NCI-H226 (cell line): ENCODE results near the gene ZBTB47.

ENCODE experiments used
- DNase-seq: peaks from one replicate; pipeline ENCODE4 v3.0.0-alpha.2; 2015

The ZBTB47 gene

GRCh38 chr3:42666577-42666998 is 13.1 kb downstream of the ZBTB47 start:
- no peak for DNase-seq

GRCh38 chr3:42667096-42667522 is 13.6 kb downstream of the ZBTB47 start:
- DNase-seq: no peak

- peak; percentile 29 for DNase-seq
Observed at GRCh38 chr3:42667523-42668412, 14.3 kb downstream of the ZBTB47 start.

GRCh38 chr3:42668413-42668760 is 14.9 kb downstream of the ZBTB47 start:
- DNase-seq: no peak

GRCh38 chr3:42668793-42669217 is 15.3 kb downstream of the ZBTB47 start:
- DNase-seq: peak; percentile 29

GRCh38 chr3:42670051-42670576 is 16.6 kb downstream of the ZBTB47 start:
- no peak for DNase-seq

GRCh38 chr3:42670670-42671069 is 17.2 kb downstream of the ZBTB47 start:
- no peak for DNase-seq

DNA sequence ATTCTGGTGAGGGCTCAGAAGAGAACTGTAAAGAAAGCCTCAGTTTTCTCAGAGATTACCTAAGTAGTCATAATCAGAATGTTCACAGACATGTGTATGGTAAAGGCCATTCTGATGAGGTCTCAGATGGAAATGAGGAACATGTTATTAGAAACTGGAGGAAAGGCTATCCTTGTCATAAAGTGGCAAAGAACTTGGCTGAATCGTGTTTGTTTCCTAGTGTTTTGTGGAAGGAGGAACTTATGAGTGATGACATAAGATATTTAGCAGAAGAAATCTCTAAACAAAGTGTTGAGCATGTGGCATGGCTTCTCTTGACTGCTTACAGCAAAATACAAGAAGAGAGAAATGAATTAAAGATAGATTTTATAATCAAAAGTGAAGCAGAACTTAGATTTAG is 19.0 kb downstream of the ZBTB47 start:
- DNase-seq: no peak

- no peak for DNase-seq
Observed at GRCh38 chr3:42673082-42673481, 19.6 kb downstream of the ZBTB47 start.

GRCh38 chr3:42674146-42674545 is 20.6 kb downstream of the ZBTB47 start:
- DNase-seq: no peak

GRCh38 chr3:42675909-42676308 is 22.4 kb downstream of the ZBTB47 start:
- DNase-seq: no peak

DNA sequence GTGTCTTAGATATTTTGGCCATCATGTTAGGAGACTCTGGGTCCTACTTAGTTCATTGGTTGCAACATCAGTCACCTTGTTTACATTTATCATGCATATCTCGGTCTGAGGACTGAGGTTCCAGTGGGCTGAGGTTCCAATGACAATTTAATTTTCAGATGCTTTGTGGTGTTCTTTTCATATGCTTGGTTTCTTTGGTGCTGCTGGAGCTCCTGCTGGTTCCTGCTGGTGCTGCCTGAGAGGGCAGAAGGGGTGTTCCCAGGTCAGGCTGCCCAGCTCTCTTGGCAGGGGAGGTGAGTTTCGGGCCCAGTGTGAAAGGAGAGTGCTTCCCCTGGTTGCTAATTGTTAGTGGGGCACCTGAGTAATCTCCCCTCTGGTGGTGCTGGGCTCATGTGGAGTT is 24.9 kb downstream of the ZBTB47 start:
- DNase-seq: no peak

DNA sequence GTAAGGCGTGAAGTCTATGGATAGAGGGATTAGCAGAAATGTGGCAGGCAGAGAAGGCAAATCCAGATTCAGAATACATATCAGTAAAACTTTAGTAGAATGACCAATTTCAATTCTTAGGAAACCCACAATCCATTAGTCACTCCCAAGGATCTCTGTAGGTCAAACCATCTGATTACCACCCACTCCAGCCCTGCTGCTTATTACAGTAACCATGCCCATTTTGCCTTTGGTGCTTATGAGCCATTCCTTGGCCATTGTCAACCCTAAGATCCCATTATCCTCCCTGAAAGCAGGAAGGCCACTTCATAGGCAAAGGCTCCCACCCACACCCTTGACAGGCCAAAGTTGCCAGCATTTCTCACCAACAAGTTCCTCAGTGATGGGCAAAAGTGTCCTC is 26.8 kb downstream of the ZBTB47 start:
- DNase-seq: peak; percentile 27

- no peak for DNase-seq
Observed at GRCh38 chr3:42680806-42681205, 27.3 kb downstream of the ZBTB47 start.

GRCh38 chr3:42681361-42682038 is 28.0 kb downstream of the ZBTB47 start:
- DNase-seq: no peak

DNA sequence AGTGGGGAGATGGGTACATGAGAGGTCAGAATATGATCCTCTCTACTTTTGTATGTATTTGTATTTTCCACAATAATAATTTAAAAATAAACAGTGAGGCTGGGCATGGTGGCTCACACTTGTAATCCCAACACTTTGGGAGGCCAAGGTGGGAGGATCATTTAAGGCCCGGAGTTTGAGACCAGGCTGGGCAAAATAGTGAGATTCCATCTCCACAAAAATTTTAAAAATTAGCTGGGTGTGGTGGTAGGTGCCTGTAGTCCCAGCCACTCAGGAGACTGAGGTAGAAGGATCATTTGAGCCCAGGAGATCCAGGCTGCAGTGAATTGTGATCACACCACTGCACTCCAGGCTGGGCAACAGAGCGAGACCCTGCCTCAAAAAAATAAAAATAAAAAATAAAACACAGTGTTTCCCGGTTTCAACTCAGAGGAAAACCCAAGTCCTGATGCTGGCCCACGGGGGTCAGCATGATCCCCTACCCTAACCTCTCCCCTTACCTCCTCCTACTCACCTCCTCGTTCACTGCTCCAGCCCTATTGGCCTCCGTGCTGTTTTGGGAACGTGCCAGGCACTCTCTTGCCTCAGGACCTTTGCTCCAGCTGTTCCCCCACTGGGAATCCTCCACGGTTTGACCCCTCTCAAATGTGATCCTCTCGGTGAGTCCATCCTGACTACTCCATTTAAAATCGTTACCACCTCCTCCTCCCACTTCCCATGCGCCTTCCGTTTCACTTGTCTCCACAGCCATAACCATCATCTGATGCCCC is 29.0 kb downstream of the ZBTB47 start:
- DNase-seq: no peak

GRCh38 chr3:42683875-42684598 is 30.5 kb downstream of the ZBTB47 start:
- peak; percentile 77 for DNase-seq

DNA sequence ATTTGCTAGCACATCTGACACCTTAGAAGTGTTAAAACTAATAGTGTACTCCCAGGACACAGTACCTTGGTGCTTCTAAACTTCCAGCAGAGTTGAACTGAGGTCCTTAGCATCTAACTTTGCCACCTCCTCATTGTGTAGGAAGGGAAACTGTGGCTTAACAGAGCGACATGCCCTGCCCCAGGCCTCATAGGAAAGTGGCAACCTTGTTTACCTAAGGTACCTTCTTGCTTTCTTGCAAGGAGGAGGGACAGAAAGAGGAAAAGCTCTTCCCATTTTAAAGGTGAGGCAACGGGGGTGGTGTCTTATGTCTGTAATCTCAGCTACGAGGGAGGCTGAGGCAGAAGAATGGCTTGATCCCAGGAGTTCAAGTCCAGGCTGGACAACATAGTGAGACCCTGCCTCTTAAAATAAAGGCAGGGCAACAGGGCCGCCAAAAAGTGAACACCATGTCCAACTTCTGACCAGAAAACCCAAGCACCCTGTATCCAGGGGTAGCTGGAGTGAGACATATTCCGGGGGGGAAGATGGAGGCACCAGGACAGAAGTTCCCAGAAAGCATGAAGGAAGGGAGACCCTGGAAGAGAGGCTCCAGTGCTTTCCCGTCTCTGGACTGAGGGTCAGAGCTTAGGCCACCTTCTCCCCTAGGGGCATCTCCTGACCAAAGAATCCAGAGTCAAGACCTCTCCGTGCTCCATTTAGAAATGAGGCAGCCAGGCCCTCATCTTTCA is 31.3 kb downstream of the ZBTB47 start:
- DNase-seq: no peak

DNA sequence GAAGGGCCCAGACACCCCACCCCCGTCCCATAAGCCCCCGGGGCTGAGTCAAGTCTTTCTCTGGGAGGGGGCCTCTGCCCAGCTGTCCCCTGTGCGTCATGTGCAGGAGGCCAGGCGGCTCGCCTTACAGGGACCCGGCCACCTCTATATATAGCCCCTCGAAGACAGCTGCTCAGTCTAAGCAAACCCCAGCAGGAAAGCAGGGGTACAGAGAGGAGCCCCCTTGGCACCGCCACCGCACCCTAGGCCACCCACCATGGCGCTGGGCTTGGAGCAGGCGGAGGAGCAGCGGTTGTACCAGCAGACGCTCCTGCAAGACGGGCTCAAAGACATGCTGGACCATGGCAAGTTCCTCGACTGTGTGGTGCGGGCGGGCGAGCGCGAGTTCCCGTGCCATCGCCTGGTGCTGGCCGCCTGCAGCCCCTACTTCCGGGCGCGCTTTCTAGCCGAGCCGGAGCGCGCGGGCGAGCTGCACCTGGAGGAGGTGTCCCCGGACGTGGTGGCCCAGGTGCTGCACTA is 31.9 kb downstream of the ZBTB47 start, which contains the start of gene KLHL40:
TSS of gene KLHL40 (plus strand) at position 175 of the 519 bp plus-strand sequence. CDS start at position 257, 82 bp downstream.
- no peak for DNase-seq

DNA sequence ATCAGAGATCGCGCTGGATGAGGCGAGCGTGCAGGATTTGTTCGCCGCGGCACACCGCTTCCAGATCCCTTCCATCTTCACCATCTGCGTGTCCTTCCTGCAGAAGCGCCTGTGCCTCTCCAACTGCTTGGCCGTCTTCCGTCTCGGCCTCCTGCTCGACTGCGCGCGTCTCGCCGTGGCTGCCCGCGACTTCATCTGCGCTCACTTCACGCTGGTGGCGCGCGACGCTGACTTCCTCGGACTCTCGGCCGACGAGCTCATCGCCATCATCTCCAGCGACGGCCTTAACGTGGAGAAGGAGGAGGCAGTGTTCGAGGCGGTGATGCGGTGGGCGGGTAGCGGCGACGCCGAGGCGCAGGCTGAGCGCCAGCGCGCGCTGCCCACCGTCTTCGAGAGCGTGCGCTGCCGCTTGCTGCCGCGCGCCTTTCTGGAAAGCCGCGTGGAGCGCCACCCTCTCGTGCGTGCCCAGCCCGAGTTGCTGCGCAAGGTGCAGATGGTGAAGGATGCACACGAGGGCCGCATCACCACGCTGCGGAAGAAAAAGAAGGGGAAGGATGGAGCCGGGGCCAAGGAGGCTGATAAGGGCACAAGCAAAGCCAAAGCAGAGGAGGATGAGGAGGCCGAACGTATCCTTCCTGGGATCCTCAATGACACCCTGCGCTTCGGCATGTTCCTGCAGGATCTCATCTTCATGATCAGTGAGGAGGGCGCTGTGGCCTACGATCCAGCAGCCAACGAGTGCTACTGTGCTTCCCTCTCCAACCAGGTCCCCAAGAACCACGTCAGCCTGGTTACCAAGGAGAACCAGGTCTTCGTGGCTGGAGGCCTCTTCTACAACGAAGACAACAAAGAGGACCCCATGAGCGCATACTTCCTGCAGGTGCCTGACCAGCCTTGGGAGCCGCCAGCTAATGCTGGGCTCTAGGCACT is 32.7 kb downstream of the ZBTB47 start:
- no peak for DNase-seq
